Stimulated activated CD4-positive, alpha-beta T cell treated with anti-CD3 and anti-CD28 coated beads, Interleukin-4, amount 100 ng/mL, for 1 hour (primary cell): ENCODE results near the gene SLC7A1.

Experiments
- DNase-seq: peaks from one replicate; pipeline ENCODE4 v3.0.0-alpha.2; 2020

Gene SLC7A1

DNA sequence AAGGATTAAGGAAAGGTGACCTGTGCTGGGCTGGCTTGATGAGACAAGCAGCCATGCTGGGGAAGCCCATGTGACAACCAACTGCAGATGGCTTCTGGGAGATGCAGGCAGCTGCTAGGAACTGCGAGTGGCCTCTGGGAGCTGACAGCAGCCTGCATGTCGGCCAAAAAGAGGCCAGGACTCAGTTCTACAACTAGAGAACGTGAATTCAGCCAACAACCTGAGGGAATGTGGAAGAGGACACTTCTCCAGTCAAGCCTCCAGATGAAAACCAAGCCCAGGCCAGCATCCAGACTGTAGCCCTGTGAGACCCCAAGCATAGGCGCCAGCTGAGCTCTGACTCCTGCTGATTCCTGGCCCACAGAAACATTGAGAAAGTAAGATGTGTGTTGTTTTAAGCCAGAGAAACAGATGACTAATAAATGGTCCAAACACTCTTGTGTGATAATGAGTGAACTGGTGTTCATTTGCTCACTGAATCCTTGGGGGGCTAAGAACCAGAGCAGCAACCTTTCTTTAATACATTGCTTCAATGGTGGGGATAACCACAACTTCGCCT, 45.0 kb downstream of the SLC7A1 start:
- no peak for DNase-seq

DNA sequence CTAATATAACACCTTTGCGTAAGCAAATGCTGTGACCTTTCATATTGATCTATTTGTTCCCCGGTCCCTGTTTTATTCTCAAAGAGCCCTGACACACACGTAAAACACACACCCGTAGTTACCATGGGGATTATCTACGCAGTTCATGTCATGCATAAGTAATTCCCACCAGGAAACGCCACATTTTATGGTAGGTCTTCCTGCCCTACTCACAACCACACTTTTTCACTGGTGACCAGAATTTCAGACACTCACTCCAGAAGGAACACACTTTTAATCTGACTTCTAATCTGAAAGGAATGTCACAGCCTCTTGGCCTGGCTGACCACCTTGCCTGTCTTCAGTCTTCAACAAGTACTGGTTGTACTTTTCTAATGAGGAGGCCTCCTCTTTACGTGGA, 46.8 kb downstream of the SLC7A1 start:
- no peak for DNase-seq

GRCh38 chr13:29547153-29547552, 48.3 kb downstream of the SLC7A1 start:
- DNase-seq, result no peak

DNA sequence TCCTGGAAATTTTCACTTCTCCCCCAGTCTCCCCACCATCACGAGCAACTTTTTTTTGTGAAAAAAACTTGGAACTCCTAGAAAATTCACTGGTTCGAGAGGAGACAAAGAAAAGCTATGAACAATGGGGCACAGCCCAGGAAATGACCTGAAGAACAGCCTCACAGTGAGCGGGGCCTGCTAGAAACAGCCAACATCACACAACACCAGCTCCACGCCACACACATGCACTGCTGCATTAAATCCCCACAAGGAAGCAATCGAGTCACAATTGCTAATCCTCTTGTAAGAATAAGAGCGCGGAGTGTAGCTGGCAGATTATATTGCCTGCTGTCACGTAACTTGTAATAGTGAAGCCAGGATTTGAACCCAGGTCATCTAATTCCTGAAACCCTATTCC, 48.8 kb downstream of the SLC7A1 start:
- no peak for DNase-seq

GRCh38 chr13:29545988-29546387, 49.5 kb downstream of the SLC7A1 start:
- DNase-seq, result no peak

GRCh38 chr13:29543230-29544215, 52.0 kb downstream of the SLC7A1 start:
- DNase-seq, result peak; percentile 48

- DNase-seq, result no peak
Observed at GRCh38 chr13:29542381-29542780, 53.1 kb downstream of the SLC7A1 start.

DNA sequence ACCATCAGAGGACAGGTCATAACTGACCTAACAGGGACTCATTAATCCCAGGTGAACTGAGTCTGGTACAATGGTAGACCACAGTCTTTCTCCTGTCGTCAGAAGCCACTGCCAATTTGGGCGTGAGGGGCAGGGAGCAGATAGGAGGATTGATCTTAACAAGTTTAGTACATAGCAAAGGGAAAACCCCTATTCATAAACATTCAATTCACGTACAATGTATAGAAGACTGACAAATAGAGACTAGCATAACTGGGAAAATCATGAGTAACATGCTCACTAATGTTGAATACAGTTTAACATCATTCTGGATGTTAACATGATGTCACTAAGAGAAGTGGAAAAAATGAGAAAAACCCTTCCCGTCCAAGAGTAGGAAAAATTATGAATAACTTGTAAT, 54.1 kb downstream of the SLC7A1 start:
- no peak for DNase-seq

DNA sequence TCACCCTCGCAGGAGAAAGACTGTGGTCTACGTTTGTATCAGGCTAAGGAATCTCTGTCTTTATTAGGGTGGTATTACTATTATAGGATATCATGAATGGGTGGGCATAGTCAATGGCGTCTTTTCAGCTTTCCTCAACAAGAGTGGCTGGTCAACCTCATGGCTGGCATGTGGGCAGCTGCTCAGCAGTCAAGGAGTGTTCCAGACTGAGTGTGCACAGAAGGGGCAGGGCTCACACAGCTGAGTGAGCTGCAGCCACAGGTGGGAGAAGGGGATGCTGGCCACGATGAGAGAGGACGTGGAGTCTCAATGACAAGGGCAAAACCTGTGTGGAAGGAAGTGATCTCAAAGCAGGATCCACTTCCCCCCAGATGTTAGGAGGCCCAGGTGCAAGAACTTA, 54.7 kb downstream of the SLC7A1 start:
- DNase-seq, result no peak

- DNase-seq, result no peak
Observed at GRCh38 chr13:29540334-29540733, 55.2 kb downstream of the SLC7A1 start.

DNA sequence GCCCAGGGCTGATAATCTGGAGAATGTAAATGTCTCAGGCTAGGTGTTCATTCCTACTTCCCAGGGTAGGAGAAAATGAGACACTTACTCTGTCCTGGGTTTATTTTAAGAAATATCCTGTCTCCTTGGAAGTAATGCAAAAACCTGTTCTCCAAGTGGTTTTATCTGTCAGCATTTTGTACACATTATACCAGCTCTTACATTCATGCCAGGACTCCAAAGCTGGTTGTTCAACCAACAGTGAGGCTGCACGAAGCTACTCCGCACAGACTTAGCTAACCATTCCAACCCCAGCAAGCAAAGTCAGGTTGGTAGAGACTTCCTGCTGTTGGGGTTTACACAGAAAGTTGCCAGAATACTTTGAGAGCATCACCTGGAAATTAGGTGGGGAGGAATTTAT, 55.6 kb downstream of the SLC7A1 start:
- no peak for DNase-seq

- no peak for DNase-seq
Observed at GRCh38 chr13:29538652-29539040, 56.8 kb downstream of the SLC7A1 start.

DNA sequence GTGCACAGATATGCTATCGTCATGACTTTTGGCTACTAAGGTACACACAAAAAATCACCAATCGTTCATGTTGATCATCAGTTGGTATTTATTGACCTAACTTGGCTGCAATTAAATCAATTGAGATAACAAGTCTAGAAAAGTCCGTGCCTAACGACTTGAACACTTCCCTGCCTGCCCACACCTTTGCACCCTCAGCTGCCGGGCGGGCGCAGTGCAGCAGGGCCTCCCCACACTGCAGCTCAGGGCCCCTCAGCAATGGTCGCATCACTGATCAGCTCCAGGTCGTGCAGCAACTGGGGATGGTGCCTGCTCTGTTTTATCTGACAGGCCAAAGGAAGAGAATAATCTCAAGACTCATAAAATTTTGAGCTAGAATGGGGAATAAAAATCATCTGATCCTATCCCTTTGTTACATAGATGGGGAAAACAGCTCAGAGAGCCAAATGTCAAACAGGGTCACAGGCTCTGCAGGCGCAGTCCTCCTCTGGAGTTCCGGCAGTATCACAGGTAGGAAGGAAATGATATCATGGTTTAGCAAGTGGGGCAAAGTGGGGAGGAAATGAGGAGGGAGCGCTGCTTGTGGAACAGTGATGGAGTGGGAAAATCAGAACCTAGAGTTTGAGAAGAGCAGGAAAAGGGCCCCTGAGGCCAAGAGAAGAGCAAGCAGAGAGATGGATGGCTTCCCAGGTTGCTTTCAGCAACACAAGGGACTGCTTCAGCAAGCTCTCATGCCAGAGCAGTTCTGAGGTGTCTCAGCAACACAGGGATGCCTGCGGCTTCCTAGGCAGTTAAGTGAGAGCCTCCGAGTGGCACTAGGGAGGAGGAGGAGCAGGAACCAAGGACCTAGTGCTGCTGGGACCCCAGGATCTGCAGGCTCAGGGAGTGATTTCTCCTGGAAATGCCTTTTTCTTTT, 57.5 kb downstream of the SLC7A1 start:
- no peak for DNase-seq

- DNase-seq, result no peak
Observed at GRCh38 chr13:29536853-29537252, 58.6 kb downstream of the SLC7A1 start.

GRCh38 chr13:29535663-29536655, 59.5 kb downstream of the SLC7A1 start:
- no peak for DNase-seq

GRCh38 chr13:29534083-29534482, 61.4 kb downstream of the SLC7A1 start:
- DNase-seq, result no peak

- DNase-seq, result no peak
Observed at GRCh38 chr13:29532821-29533220, 62.7 kb downstream of the SLC7A1 start.

DNA sequence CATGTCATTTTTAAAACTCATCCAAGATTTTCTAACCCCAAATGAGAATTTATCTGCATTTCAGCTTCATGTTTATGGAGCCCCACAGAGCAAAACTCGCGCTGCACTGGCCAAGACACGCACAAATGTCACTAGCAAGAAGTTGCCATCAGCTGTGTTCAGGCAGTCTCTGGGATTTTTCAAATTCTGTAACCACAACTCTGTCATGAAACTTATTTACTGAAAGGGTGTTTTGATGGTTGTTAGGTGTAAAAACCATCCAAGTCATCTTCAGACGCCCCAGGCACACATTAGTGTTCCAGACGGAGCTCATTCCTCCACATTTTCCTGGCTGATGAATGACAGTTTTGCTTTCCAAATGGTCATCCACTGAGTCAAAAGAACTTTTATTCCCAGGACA, 63.4 kb downstream of the SLC7A1 start:
- DNase-seq, result no peak

DNA sequence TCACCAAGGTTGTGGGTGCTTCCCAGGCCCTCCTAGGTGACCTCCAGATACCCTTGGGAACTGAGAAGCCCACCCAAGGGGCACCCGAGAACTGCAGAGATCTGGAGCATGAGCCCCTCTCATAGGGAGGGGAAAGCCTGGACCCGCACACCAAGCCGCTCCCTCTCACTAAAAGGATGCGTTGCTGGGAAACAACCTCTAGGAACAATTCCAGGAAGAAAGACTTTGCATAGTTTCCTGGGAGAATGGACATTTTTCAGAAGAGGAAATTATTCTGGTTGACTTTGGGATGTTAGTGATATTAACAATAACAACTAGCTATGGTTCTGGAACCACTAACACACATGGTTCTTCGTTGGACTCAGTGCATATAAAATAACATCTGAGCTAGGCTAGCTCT, 64.6 kb downstream of the SLC7A1 start:
- no peak for DNase-seq

DNA sequence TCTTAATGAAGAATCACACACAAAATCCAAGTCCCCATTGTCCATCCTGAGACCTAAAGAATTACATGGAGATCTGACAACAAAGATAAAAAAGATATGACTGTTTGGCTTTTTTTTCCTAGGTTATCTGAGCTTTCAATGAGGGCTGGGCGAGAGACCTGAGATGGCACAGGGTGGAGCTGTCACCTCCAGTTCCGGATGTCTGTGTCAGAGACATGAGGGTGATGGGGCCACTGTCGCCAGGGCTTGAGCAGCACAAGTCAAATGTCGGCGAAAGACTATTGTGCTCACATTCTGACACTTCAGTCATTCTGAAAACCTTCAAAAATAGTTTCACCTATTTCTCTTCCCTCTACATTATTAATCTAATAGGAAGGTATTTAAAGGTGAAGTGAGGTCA, 65.7 kb downstream of the SLC7A1 start:
- DNase-seq, result no peak

GRCh38 chr13:29527916-29528315, 67.6 kb downstream of the SLC7A1 start:
- DNase-seq, result no peak

DNA sequence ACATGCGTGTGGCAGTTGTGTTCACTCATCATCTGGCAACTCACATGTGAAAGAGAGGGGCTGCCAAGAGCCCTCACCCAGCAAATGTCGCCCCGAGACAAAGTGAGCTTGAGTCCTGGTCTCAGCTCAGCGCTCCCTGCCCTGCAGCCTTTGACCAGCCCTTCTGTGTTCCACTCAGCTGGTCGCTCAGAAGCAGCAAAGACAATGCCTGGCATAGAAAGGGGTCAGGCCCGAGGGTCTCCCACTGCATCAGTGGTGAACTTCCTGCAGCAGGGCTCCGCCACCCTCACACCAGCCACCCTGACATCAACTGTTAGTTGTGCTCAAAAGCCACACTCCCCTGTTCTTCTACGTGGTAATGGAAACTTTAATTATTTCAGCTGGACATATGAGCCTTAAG, 68.0 kb downstream of the SLC7A1 start:
- DNase-seq, result no peak
